NCI-H510A treated with DMSO at 0.1 percent for 48 hours (cell line): ENCODE data around the gene PTH1R.

Source experiments
- DNase-seq: peaks from one replicate; lab custom pipeline; 2025; lab: John Stamatoyannopoulos, UW

PTH1R gene

DNA sequence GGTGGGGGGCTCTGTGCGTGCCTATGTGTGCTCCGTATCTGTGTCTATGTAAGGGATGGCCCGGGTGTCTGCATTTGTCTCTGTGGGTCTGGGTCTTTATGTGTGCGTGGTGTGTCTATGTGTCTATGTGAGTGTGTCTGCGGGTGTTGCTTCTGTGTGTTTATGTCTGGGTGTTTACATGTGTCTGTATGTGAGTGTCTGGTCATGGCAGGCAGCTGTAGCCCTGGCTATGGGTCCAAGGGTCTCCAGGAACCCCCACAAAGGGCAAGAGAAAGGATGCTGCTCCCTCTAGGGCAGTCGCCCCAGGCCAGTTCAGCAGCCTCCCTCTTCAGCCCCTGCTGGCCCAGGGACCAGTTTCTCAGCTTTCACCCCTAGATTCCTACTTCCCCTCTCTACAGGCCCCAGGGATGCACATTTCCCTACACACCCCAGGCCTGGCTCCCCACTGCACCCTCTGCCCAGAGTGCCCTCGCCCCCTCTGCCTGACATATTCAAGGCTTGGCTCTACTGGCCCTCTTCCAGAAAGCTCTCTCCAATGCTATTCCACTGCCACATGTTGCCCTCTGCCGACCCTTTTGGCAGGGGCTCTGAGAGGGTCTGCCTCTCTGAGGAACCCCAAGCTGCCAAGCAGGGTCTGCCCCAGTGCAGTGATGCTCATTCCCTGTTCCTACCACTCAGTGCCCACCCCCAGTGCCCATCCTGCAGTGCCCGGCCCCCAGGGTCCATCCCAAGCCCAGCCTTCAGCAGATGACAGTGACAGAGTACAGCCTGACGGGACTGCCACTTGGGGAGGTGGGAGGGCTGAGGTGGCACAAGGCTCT lies 13.2 kb upstream of the PTH1R start:
- DNase-seq, result no peak

DNA sequence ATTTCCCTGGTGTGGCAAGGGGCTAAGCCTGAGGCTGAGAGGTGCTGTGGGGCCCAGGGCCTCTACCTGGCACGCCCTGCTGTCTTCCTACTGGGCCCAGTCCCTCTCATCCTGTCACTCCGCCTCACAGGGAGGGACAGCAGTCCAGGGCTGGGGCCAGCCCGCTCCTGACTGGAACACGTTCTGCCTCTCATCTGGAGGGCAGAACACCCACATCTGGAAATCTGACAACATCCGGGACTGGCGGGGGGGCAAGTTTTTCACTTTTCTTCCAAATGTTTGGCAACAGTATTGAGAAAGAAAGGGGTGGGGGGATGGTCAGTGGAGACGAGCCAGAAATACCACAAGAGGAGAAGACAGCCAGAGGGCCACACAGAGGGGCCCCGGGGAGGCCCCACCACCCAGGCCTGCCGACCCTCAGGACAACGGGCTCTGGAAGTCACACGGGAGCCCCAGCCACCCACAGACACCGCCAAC lies 12.5 kb upstream of the PTH1R start:
- no peak for DNase-seq

DNA sequence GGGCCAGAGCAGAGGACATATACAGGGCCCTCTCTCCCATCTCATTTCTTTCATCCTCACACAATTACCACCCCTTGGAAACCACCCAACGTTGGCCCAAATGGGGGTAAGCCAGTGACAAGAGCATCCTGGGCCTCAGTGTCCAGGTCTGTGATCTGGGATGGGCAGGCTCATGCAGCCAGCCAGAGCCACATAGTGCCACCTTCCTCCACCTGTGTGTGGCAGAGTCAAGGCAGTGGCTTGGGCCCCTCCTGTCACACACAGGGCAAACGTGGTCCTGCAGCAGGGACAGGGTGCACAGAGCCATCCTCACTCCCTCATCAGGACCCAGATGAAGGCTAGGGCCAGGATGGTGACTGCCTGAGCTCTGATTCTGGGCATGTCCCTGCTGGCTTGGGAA lies 12.0 kb upstream of the PTH1R start:
- no peak for DNase-seq

DNA sequence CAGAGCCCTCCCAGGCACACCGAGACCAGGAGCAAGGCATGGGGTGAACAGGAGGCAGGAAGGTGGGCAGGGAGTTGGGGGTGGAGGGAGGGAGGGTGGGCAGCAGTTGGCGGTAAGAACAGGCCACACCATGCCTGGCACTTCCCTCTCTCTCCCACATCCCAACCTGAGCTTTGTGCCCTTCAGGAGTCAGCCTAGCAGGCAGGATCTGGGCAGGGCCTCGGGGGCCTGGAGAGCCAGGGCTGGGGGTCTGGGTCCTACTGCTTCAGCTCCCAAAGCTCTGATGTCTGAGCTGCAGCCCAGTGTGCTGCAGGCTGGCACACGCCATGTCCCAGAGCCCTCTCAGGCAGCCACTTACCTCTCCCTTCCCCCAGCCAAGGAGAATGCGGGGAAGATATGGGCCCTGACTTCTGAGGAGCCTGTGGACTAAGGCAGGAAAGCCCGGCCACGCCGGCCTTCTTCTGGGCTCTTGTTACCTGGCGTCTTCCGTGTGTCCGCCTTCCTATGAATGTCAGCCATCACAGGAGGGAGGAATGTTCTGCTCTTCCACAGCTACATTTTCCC lies 11.4 kb upstream of the PTH1R start:
- no peak for DNase-seq

DNA sequence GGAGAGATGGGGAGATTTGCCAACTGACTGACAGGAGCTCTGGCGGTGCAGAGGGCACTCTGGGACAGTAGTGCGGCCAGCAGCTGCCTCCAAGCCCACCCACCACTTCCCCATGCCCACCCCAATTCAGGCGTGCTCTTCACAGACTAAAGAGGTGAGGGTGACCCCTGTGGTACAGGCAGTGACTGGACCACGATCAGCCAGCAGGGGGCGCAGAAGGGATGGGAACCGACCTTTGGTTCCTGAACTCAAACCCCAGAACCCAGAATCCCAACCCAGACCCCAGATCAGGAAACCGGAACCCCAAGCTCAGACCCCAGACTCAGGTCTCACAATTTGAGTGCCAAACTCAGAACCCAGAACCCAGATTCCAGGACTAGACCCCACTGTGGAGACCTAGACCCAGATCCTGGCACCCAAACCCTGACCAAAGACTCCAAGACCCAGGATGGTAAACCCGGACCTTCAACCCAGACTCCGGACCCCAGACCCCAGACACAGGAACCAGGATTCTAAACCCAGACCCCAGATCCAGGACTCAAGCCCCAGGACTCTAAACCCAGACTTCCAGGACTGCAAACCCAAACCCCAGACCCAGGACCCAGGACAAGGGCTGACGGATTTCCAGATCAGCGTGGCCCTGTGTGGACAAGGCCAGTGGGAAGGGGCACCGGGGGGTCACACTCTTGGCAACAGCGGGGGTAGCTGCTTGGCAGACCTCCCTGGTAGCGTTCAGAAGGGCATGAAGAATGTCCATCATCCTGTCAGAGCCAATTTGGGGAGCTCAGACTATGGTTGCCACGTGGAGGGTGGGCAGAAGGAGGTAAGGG lies 10.6 kb upstream of the PTH1R start:
- peak; percentile 2 for DNase-seq

DNA sequence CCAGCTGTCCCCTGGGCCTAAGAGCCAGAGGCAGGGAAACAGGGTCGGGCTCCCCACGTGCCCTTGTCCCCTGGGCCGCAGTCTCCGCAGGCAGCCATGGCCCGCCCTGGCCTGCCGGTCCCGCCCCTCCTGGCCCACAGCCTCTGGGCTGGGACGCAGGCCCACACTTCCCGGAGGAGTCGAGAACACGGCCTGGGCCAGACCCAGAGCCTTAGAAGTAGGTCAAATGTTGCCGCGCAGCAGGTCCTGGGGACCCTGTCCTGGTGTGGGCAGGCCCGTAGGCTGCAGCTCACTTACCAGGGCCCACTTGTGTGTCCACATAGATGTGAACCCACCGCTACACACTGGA lies 10.0 kb upstream of the PTH1R start:
- no peak for DNase-seq

DNA sequence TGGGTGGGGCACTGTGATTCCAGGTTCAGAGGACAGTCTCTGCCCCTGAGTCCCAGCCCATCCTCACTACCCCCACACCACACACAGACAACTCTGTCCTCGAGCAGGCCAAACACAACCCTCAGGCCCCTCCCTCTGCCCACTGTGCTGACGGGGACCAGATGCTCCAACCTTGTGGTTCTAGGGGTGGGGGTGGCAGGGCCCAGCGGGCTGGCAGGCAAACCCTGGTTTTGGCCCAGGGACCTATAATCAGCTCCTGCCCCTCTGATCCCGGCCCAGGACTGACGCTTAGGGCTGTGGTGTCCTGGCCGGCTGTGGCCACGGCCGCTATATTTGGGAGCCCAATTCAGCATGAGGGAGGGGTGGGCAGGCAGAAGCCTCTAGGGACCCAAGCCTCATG lies 9.2 kb upstream of the PTH1R start:
- DNase-seq, result no peak

DNA sequence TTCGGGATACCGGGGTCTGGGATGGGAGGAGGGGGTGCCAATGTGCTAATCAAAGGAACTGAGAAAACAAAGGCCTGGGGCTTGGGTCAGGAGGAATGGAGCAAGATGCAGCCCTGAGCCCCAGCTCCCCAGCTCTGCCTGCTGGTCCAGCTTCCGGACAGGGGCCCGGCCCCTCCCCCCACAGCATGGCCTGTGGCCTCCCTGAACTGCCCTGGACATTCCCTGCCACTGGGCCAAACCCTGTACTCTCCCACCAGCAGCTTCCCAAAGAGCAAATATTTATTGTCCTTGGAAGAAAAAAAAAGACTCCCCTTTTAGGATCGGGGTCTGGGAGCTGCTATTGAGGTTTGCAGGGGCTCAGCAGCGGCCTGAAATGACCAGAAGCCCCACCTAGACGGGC lies 8.6 kb upstream of the PTH1R start:
- no peak for DNase-seq

DNA sequence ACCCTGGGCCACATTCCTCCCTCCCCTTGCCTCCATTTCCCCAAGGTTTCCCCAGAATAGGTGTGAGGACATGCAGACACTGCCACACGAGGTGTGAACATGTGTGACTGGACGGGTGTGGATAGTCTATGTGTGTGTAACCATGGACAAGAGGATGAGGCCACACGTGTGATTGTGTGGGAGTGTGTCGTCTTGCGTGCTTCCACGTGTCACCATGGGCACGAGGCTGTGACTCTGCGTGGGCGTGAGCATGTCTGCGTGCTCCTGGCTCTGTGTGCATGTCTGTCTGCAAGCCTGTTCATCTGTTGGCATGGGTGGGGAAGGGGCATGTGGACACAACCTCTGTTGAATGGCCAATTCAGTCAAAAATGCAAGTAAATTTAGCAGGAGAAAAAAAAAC lies 8.1 kb upstream of the PTH1R start:
- DNase-seq, result no peak

DNA sequence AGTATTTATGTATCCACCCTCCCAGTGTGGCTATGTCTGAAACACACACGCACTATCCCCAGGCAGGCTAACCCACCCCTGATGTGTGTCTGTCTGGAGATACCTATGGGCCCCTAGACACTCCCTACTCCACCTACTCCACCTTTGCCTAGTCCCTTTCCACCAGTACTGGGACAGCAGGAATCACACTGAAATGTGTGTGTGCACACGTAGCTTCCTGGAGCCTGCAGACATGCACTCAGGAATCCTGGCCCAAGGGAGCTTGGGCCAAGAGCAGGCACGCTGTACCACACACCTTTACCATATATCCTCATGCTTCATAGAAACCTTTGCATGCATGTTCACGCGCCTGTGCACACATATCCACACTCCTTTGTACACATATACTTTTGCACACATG lies 6.9 kb upstream of the PTH1R start:
- DNase-seq, result no peak

DNA sequence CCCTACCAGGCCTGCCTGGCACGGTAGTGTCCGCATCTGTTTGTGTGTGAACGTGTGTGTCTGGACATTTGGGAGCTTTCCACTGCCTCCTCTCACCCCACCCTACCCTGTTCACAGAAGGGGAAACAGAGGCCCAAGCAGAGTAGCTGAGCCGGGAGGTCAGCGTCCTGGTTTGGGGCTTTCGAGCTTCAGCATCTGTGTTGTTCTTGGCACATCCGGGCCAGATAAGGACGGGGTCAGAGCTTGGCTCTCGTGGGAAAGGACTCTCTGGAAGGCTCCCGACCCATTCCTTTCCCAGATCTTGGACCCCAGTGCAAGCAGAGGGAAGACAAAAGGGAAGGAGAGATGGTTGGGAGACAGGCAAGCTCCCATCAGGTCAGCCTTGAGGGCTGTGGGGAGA lies 6.3 kb upstream of the PTH1R start:
- no peak for DNase-seq

DNA sequence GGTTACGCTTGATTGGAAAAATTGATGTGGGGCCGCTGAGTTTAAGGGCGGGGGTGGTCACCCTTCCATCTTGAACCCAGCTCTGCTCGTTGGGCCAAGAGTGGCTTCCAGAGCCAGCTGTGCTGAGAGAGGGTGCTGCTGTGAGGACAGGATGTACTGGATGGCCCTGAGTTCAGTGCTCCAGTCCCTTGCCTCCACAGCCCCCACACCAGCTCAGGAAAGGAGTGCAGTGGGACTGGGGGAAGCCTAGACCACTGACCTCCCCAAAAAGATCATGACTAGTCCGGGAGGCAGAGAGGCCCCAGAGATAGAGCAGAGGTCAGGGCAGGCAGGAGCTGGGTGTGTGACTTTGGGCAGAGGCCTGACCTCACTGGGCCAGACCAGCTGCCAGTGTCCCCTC lies 4.0 kb upstream of the PTH1R start:
- DNase-seq, result no peak

DNA sequence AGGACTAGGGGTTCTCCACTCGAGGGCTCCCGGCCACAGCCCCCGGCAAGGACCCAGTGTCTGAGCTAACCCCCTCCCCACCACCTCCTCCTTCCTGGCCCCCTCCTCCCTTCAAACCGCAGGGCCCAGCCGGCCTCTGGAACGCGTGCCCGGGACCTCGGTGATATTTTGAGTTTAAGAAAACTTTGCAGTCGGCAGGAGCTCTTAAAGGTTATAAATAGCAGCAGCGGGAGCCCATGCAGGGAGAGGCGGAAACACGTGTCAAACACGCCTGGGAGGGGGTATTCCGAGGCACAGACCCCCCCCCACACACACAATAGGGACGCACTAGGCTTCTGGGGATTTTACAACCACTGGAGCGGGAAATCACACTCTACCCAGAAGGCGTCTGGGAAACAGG lies 3.1 kb upstream of the PTH1R start:
- DNase-seq, result no peak

DNA sequence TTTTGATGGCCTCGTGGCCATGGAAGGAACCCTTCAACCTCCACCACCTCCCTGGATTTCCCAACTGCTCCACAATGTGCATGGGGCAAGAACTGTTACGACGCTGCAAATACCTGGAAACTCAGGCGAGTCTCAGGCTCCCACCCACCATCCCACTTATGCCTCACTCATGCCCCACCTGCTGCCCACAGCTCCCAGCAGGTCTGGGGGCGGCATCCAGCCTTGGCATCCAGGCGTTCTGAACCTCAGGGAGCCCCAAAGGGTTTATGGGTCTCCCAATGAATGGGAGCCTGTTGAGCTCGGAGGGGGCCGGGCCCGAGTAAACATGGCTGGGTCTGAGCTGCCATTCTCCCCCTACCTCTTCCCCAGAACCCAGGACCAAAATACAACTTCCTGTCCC lies 2.0 kb upstream of the PTH1R start:
- DNase-seq, result no peak

DNA sequence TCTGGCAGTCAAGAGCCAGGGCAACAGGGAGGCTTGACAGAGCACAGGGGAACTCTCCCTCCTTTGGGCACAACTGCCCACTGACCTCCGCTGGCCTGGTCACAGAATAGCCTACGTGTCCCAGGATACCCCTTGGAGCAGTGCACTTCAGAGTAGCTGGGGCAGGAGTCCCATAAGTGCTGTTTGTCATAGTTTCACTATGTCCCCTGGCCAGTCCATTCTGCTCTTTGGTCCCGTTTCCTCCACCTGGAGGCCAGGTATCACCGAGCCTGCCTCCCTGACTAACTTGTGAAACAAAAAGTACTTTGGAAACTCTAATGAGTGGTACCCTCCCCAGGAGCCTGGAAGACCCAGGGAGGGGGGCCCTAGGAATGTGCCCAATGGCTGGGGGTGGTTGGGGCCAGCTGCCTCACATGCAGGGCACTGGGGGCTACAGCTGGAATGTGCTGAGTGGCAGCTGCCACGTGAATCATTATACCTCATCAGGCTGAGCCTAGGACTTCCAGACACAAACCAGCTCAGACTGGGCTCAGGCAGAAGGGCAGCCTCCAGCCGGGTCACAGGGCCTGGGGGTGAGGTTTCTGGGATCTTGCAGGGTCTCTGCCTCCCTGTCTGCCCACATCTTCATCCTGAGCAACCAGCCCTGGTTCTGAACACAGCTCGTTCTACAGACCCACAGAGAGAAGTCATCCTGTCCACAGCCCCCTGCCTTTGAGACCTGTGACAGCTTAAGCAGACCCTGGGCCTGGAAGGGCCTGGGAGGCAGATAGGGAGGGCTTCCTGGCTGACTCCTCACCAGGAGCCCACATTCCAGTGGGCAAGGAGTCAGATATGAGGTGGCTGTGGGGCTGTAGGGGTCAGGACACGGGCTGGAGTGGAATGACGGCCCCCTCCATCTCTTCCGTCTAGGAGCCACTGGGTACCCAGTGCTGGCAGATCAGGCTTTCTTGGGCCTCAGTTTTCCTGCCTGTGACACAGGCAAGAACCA lies 914 bp upstream of the PTH1R start:
- no peak for DNase-seq

DNA sequence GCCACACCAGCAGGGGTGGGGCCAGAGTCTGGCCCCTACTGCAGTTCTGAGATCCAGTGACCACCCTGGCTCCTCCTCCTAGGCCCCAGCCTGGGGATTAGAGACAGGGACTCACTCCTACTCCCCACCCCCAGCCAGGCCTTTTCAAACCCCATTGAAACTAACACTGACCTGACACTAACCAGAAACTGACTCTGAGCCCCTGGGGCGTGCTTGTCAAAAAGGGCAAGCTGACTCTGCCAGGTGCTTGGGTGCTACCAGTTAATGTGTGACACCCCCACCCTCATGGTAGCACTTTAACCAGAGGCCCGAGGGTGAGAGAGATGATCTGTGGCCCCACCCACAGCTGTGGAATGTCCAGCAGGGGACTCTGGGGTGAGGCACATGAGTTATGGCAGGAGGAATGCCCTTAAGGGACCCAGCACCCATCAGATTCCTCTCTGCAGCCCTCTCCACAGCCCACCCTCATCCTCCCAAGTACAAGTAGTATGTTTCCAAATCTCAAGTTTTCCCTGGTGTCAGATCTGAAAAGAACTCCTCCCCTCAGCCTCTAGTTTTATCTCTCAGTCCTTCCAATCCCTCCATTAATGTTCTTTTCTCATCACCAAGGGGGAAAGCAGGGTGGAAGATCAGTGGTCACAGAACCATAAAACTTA lies 1.4 kb downstream of the PTH1R start:
- DNase-seq, result no peak

DNA sequence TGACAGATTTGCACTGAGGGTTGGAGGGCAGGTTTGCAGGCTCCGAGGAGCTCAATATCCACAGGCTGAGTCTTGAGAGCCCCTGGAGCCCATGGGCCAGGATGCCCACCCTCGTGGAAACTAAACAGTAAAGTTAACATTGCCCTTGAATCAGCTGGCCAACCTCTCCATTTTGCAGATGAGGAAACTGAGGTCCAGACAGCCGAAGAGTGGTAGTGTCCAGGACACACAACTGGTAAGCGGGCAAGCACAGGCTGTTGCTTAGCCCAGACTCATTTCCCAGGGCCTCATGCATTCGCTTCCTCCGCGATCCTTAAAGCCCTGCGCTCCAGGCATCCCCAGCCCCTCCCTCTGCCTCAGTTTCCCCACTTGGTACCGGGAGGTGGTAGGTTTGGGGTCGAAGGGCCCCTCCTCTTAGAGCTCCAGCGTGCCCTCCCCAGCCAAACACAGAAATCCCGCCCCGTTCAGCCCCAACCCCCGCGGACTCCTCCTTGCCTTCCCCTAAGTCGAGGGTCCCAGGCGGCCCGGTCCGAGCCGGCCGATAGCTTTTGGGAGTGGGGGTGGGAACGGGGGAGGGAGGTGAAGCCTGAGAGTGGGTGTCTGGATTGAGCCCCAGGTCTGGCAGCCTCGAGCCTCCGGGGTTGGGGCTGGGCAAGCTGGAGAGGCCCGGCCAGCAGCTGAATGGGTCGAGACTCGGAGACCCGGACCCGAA lies 3.5 kb downstream of the PTH1R start:
- DNase-seq, result no peak

DNA sequence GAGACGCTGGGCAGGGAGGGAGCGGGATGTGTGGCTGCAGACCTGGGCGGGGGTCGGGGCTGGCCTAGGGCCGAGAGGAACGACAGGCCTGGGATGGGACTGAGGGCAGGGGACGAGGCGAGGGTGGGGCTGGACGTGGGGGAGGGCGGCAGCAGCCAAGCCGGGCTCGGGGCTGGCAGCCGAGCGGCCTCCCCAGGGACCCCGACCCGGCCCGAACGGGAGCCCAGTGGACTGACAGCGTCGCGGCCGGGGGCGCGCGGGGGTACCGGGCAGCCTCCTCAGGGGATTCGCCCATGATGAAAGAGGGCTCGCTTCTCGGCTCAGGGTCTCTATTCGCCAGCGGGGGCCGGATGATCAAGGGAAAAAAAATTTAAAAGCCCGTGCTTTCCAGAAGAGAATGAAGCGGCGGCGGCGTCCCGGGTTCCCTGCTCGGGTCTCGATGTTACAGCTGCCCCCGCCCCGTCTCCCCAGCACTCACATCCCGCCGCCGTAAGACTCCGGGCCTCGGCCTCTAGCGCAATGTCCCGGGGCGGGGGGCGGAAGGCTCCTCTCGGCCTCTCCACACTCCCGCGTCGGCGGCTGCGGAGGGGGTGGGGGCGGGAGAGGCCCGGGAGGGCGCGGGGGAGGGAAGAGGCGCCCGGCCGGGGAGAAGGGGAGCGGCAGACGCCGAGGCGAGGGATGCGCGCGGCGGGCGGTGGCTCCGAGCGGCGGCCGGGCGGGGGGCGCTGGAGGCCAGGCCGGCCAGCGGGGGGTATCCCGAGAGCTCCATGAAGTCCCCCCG lies 4.3 kb downstream of the PTH1R start:
- no peak for DNase-seq

DNA sequence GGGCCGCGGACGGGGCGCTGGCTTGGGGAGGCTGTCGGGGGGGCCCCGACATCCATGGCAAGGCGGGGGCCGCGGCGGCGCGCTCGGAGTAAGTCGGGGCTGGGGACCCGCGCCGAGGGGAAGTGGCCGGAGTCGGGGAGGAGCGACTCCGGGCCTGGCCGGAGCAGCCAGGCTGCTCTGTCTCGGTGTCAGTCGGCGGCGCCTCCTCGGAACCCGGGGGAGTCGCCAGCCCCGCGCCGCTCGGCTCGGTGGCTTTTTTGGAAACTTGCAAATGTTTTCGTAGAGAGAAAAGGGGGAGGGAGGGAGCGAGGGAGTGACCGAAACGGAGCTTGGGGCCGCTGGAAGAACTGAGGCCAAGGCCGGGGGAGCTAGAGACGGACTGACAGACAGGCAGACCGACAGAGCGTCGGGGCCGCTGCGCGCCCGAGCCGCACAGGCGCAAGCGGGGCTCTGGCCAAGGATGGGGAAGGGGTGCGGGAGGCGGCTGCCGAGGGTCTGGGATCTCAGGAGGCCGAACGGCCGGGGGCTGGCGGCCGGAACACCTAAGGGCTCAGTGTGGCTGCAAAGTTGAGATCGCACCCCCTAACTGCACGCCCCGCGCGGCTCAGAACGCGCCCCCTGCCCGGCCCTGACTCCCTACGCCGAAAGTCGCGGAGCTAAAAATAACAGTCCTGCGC lies 5.0 kb downstream of the PTH1R start:
- DNase-seq, result no peak
